ENCODE data around the gene SLC30A3.

The SLC30A3 gene

DNA sequence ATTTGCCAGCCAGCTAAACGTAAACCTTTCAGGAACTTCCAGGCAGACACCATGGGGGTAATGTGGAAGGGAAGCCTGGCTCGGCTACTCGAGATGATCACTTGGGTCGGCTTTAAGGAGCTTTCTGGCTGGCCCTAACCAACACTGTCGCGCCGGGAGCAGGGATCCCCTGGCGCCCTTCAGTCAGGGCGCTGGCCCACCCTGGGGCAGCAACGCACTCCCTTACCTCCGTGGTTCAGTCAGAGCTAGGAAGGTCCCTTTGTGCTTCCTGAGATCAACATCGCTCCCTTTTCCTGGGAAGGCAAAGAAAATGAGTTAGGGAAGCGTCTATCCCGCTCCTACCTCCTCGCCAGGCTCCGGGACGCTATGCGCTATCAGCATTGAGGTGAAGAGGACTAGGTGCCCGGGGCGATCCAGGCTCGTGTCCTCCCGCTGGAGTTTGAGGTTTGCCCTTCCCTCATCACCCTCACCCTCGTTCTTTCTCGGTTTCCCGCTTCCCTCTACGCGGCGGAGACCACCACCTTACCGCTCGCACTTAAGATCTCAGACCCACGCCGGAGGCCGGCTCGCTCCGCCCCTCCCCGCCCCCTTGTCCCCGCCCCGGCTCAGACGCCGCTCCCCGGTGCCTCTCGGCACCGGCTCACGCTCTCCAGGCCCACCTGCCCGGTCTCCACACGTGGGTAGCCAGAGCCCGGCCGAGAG, 51.5 kb downstream of the SLC30A3 start:
- peaks cover 14% of the 10 kb centered on the region for H3K4me1 ChIP-seq (ENCODE audit: low read length)
- TF ChIP-seq EZH2 (optimal IDR thresholded peaks at IDR 0.05; ENCODE audit: low read depth, low read length) (no peak), EZH2phosphoT487 (IDR thresholded peaks at IDR 0.05; ENCODE audit: low read length) (no peak)
- TF ChIP-seq, protein P1, sequence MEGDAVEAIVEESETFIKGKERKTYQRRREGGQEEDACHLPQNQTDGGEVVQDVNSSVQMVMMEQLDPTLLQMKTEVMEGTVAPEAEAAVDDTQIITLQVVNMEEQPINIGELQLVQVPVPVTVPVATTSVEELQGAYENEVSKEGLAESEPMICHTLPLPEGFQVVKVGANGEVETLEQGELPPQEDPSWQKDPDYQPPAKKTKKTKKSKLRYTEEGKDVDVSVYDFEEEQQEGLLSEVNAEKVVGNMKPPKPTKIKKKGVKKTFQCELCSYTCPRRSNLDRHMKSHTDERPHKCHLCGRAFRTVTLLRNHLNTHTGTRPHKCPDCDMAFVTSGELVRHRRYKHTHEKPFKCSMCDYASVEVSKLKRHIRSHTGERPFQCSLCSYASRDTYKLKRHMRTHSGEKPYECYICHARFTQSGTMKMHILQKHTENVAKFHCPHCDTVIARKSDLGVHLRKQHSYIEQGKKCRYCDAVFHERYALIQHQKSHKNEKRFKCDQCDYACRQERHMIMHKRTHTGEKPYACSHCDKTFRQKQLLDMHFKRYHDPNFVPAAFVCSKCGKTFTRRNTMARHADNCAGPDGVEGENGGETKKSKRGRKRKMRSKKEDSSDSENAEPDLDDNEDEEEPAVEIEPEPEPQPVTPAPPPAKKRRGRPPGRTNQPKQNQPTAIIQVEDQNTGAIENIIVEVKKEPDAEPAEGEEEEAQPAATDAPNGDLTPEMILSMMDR (IDR thresholded peaks at IDR 0.05; ENCODE audit: low read length), result no peak
- H4K20me1 ChIP-seq (ENCODE audit: insufficient read depth, low read length), result no peaks in the 10 kb centered on the region
- peak overlapping the region; percentile 95 for H3K4me3 ChIP-seq (ENCODE audit: low read length)
- H3K9me3 ChIP-seq (replicated peaks; ENCODE audit: insufficient read depth, low read length), result no peaks in the 10 kb centered on the region
- H2AFZ ChIP-seq (ENCODE audit: low read length), result peak overlapping the region; percentile 90
- H3K9ac ChIP-seq (ENCODE audit: low read length), result peak overlapping the region; percentile 94
- peaks cover 14% of the 10 kb centered on the region; the same call in 1 of the 2 replicates for H3F3A ChIP-seq (ENCODE audit: insufficient read depth, low read length)
- H3K79me2 ChIP-seq (ENCODE audit: low read length), result peaks cover 26% of the 10 kb centered on the region
- no peaks in the 10 kb centered on the region for H3K36me3 ChIP-seq (replicated peaks; ENCODE audit: insufficient read depth, low read length)
- H3K27ac ChIP-seq (ENCODE audit: low read length), result peak overlapping the region; percentile 82; the same call in 1 of the 2 replicates
- peak overlapping the region; percentile 89 for H3K4me2 ChIP-seq (ENCODE audit: low read depth, low read length)
- H3K27me3 ChIP-seq (replicated peaks; ENCODE audit: insufficient read depth, low read length), result no peaks in the 10 kb centered on the region
- DNase-seq, result no peak
- H3K9me2 ChIP-seq (replicated peaks; ENCODE audit: insufficient read depth, low read length), result no peaks in the 10 kb centered on the region

GRCh38 chr2:27209621-27210401, 53.0 kb downstream of the SLC30A3 start:
- H3K9ac ChIP-seq (ENCODE audit: low read length), result no peak overlapping the region
- H3K4me1 ChIP-seq (ENCODE audit: low read length), result peaks cover 22% of the 10 kb centered on the region
- no peak overlapping the region for H2AFZ ChIP-seq (ENCODE audit: low read length)
- no peak for DNase-seq
- H3F3A ChIP-seq (ENCODE audit: insufficient read depth, low read length), result peaks cover 14% of the 10 kb centered on the region; the same call in 1 of the 2 replicates
- no peaks in the 10 kb centered on the region for H4K20me1 ChIP-seq (ENCODE audit: insufficient read depth, low read length)
- H3K27me3 ChIP-seq (replicated peaks; ENCODE audit: insufficient read depth, low read length), result no peaks in the 10 kb centered on the region
- no peaks in the 10 kb centered on the region for H3K36me3 ChIP-seq (replicated peaks; ENCODE audit: insufficient read depth, low read length)
- H3K9me3 ChIP-seq (replicated peaks; ENCODE audit: insufficient read depth, low read length), result no peaks in the 10 kb centered on the region
- H3K4me3 ChIP-seq (ENCODE audit: low read length), result no peak overlapping the region
- H3K27ac ChIP-seq (ENCODE audit: low read length), result no peak overlapping the region
- no peaks in the 10 kb centered on the region for H3K9me2 ChIP-seq (replicated peaks; ENCODE audit: insufficient read depth, low read length)
- no peak overlapping the region for H3K4me2 ChIP-seq (ENCODE audit: low read depth, low read length)
- H3K79me2 ChIP-seq (ENCODE audit: low read length), result peaks cover 26% of the 10 kb centered on the region
- no peak for TF ChIP-seq EZH2phosphoT487 (IDR thresholded peaks at IDR 0.05; ENCODE audit: low read length)

GRCh38 chr2:27208486-27209050, 54.3 kb downstream of the SLC30A3 start:
- Histone ChIP-seq H3K4me3 (ENCODE audit: low read length) (no peak overlapping the region), H3K79me2 (ENCODE audit: low read length) (peaks cover 25% of the 10 kb centered on the region), H3K9me3 (replicated peaks; ENCODE audit: insufficient read depth, low read length) (no peaks in the 10 kb centered on the region), H3K27me3 (replicated peaks; ENCODE audit: insufficient read depth, low read length) (no peaks in the 10 kb centered on the region), H3K4me2 (ENCODE audit: low read depth, low read length) (no peak overlapping the region), H3K4me1 (ENCODE audit: low read length) (peaks cover 21% of the 10 kb centered on the region), H3K27ac (ENCODE audit: low read length) (no peak overlapping the region), H3K36me3 (replicated peaks; ENCODE audit: insufficient read depth, low read length) (no peaks in the 10 kb centered on the region; the same call in 1 of the 2 replicates), H3K9me2 (replicated peaks; ENCODE audit: insufficient read depth, low read length) (no peaks in the 10 kb centered on the region), H4K20me1 (ENCODE audit: insufficient read depth, low read length) (no peaks in the 10 kb centered on the region), H3K9ac (ENCODE audit: low read length) (no peak overlapping the region), H2AFZ (ENCODE audit: low read length) (no peak overlapping the region), H3F3A (ENCODE audit: insufficient read depth, low read length) (peaks cover 14% of the 10 kb centered on the region; the same call in 1 of the 2 replicates)
- no peak for TF ChIP-seq EZH2 (optimal IDR thresholded peaks at IDR 0.05; ENCODE audit: low read depth, low read length)
- TF ChIP-seq, protein P1 (IDR thresholded peaks at IDR 0.05; ENCODE audit: low read length), result no peak
- TF ChIP-seq EZH2phosphoT487 (IDR thresholded peaks at IDR 0.05; ENCODE audit: low read length), result no peak
- no peak for DNase-seq

All from MM.1S (cell line).